T-helper 2 cell (primary cell): ENCODE results near the gene ATP10A.

Source experiments
- DNase-seq, 5 experiments: peaks; one replicate each; pipeline versions ENCODE4 v3.0.0 to v3.0.0-alpha.2; 2012 to 2022

ATP10A gene

DNA sequence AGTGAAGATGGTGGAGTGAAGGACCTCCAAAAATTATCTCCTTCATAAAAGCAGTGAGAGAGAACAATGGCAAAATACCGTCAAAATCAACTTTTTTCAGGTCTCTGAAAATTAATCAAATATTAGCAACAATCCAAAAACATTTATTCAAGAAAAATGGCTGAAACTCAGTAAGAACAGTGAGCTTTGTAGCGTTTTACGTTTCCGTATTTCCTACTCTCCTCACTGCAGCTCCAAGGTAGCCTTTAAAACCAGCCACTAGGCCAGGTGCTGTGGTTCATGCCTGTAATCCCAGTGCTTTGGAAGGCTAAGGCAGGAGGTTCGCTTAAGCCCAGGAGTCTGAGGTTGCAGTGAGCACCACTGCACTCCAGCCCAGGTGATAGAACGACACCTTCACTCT is 38.5 kb downstream of the ATP10A start:
- DNase-seq = no peak

DNA sequence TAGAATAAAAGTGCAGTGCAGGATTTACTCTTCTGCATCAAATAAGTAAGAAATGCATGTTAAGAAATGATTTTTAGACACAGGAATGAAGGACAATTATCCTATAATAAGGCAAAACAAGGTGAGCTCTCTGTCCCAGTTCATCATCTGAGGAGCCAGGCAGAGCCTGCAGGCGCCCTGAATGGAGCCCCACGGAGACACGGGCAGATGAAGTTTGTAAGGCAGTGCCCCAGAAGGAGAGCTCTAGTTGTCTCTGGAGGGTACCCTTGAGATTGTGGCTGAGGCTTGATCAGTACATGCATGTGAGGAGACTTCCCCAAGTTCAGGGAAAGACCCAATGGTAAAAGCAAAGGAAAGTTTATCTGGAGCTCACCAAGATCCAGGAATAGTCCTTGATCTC is 50.3 kb downstream of the ATP10A start:
- no peak for DNase-seq

DNA sequence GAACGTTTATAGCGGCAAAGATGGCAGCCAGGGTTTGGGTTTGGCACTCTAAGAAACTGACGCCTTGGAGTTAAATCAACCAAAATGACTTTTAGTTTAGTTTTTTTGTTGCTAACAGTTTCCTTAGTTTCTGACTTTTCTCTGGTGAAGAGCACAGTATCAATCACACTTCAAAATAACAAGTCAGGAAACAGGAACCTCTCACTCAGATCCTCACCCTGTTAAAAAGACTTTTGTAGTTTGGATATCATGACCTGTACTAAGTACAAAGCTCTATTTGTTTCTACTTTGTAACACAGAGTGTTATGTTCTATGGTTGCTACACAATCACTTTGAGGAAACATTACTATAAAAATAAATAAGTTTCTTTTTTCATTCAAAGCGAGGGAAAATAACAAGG is 51.1 kb downstream of the ATP10A start:
- no peak for DNase-seq

DNA sequence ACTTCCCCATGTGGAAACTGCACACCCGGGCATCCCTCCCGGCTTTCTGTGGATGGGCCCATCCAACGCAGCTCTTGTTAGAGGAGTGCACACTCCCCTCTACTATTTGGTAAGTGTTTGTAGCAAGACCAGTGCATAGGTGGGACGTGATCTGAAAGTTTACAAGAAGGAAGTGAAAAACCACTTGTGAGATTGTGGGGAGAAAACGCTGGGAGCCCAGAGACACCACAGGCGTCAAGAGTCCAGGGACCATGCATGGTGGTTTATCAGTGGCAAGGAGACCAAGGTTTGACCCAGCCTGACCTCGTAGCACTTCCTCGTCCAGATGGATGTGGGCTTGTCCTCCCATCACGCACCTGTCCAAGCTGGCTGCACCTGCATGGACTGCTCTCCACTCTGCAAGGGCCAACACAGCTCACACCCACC is 51.6 kb downstream of the ATP10A start:
- DNase-seq = peak in 2 of 5 experiments; percentile 7 to 49

DNA sequence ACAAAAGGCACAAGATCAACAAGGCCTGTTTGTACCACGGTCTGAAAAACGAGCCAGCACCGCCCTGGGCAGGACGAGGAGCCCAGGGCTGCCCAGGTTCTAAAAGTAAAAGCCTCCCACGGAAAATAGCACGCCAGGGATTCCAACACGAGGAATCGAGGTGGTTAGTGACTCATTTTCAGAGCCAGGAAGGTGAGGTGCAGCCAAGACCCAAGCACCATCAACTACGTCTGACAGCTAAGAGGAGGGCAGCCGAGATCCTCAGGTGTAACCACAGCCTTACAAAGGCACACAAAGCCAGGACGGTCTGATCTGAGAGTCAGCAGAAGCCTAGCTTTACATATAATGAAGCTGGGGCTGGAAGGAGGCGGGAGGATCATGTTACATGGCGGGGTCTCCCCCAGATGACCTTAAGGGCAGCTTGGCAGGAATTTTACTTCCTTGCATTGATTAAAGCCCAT is 52.5 kb downstream of the ATP10A start:
- DNase-seq = peak in 2 of 5 experiments; percentile 5 to 42

DNA sequence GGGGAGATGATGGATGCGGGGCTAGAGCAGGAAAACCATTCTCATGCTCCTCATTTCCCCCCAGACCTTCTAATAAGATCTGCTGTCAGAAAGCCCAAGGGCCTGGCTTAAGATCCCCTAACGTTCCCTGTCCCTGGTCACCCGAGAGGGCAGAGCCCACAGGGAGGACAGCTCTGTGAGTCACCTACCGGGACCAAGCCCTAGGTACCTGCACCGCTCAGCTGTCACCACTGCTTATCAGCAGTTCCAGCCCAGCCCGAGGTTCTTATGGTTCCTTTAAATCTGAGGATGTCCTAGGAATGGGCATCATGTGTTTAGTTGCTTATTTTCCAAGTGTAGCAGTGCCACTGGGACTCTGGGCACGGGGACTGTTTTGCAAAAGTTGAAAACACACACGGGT is 53.0 kb downstream of the ATP10A start:
- DNase-seq = no peak

DNA sequence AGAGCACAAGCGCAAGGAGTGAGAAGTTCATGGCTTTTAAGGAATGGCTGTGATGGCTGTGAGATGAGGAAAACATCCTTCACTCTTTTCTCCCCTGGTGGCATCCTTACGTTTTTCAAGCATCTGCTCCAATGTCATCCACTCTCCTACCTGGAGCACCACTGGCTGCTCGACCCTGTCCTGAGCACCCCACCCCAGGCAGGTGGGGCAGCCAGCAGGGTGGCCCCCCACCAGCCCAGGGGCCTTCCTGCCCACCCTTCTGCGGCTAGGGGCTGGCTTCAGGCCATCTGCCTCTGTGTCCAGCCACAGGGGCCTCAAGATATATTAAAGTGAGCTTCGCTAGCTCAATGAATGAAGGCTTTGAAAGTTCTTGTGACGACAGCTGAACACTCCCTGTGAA is 56.1 kb downstream of the ATP10A start:
- DNase-seq = no peak

DNA sequence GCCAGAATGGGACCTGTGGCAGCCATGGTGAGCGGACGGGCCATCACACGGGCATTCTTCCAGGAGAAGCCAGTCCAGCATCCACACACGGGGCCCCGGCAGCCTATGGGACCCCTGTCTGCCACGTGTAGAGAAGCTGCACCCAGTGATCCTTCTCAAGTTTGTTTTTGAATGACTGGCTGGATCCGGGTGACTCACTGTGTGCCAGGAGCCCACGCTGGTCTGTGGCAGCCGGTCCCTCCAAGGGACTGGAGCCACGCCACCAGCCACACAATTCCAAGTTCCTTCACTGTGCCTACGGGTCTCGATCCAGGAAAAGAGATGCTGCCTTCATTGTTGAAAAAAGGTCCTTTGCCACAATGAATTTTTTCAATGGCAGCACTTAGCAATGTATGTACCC is 58.1 kb downstream of the ATP10A start:
- no peak for DNase-seq

DNA sequence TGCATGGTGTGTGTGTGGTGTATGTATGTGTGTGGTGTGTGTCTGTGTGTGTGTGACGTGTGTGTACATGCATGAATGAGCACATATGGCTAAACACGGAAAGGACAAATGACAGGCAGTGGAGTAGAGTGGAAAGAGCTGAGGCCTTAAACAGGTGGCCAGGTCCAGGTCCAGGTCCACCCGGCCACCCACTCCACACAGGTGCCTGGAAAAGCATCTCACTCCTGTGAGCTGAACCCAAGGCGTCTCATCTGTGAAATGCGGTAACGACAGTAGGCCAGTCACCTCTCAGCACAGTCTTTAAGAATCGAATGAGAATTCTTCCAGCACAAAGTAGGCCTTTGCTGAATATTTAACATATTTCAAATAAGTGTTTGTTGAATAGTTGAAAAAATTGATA is 58.7 kb downstream of the ATP10A start:
- DNase-seq = no peak

DNA sequence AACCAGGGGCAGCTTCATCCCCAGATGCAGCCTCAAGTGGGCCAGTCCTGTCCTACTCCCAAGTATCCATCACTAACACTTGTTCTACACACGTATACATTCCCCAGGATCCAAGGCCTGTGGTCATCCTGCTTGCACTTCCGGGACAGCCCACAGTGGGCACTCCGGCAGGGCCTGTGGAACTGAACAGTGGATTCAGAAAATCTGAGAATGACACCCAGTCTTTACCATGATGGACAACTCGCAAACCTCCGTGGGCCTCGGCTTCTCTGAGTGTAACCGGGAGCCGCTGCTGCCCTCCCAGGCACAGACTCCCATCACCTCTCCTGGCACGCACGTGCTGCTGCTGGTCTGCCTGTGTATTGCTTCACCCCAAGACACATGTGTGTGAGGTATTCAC is 59.6 kb downstream of the ATP10A start:
- no peak for DNase-seq

DNA sequence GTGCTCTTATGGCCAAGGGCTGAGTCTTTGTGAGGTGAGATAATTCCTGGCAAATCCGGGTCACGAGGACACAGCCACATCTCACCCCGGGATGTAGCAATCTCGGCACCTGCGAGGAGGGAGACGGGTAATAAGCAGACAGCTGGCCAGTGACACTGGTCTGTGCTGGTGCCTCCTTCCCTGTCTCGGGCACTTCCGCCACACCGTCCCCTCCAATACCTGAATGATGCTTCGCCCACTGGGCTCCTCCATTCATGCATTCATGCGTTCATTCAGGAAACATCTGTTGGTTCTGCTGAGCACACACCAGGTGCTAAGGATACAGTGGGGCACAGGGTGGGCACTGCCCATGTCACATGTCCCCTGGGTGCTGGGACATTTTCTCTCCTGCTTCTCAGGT is 60.1 kb downstream of the ATP10A start:
- DNase-seq = no peak

DNA sequence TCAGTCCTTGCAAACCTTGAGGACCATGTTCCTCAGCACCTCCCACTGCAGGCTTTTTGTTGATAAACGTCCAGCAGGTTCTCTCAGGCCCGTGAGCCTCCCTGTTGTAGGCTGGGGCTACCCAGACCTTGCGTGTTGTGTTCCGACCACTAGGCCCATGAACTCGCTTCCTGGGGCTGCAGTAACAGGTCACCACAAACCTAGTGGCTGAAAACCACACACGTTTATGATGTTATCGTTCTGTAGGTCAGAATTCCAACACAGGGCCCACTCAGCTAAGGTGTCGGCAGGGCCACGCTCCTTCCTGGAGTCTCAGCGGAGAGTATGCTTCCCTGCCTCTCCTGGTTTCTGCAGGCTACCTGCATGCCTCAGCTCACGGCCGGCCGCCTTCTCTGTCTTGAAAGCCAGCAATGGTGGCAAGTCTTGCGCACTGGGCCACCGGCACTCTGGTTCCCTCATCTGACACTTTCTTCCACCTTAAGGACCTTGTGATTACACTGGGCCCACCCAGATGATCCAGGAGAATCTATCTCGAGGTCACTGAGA is 60.8 kb downstream of the ATP10A start:
- DNase-seq = no peak

DNA sequence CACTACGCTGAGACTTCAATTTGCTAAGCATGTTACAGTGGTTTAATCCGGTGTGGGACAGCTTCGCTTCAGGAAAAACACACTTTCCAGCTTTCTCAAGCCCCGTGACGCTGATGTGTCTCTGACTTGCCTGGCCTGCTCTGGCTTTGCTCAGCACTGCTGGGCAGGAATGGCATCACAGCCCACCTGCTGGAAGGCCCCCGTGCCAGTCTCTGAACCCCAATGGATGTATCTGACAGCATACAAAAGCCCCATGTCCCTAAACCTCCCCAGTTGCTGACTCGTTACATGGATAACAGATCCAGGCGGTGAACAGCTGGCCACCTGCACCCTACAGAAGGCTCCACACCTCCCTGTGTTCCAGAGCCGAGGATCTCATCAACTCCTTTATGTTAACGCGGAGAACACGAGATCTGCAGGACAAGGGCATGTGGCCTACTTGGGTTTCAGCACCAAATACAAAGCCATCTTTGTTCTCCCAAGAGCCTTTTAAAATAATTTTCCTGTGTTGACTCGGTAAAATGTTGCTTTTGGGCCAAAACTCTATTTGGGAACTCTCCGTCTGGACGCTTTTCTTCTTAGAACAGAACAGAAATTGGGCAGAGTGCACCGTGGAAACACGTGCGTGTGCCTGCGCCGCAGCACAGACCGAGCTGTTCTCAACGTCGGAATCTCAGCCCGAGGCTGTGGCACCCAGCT is 61.4 kb downstream of the ATP10A start:
- no peak for DNase-seq

DNA sequence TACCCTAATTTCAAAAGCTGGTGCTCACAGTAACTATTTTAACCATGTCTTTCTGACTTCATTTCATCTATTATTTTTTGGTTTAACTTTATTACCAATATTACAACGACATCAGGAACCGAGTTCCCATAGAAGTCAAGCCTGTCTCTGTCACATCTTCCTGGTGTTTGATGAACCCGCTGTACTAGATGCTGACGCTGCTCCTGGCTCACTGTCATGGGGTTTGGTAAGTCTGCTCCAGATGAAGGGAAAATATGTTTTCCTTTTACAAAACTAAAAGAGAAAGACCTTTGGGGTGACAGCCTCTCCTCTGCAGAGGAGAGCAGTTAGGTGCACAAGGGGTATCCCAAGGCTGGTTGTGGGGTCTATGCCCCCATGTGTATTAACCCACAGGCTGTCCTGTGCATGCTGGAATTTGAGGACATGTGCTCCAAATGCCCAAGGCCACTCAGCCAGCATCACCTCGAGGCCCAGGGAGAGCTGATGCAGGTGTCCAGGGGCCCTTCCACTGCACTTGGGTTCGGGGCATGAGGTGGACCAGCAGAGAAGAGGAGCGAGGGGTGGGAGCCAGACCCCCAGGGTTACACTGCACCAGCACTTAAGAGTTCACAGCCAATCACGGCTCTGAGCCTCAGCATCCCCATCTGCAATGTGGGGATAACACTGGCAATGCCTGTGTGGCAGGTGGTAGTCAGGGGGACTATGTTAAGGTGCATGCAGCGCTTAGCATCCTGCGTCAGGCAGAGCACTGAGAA is 62.2 kb downstream of the ATP10A start:
- no peak for DNase-seq

DNA sequence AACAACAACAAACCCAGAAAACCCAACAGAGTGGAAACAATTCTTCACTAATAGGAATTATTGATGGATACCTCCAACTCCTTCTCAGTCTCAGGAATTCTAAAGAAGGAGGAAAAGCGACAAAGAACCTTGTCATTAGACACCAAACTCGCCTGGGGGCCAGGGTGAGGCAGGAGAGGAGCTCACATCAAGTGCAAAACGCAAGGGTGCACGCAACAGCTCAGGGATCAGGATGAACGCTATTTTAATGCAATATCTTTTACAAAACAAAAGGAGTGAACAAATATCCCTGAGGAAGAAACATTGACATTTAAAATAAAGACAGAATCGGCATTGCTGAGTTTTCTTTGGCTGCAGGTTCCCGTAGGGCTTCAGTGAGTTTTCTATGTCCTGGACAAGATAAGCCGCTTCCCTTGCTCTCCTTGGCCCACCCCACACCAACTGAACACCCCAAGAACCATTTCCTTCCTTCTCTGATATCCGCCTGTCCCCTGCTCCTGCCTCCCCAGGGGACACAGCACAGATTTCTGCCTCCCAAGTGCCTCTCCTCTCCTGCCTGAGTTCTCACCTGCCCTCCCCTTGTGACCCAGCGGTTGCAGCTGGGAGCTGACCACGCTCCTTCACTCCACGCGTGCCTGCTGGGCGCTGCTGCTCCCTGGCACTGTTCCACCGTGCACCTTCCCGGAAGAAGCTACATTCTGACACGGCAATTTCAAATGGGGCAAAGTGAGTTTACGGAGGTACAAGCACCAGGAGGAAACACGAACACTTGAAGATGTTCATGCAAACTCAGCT is 63.0 kb downstream of the ATP10A start:
- no peak for DNase-seq

DNA sequence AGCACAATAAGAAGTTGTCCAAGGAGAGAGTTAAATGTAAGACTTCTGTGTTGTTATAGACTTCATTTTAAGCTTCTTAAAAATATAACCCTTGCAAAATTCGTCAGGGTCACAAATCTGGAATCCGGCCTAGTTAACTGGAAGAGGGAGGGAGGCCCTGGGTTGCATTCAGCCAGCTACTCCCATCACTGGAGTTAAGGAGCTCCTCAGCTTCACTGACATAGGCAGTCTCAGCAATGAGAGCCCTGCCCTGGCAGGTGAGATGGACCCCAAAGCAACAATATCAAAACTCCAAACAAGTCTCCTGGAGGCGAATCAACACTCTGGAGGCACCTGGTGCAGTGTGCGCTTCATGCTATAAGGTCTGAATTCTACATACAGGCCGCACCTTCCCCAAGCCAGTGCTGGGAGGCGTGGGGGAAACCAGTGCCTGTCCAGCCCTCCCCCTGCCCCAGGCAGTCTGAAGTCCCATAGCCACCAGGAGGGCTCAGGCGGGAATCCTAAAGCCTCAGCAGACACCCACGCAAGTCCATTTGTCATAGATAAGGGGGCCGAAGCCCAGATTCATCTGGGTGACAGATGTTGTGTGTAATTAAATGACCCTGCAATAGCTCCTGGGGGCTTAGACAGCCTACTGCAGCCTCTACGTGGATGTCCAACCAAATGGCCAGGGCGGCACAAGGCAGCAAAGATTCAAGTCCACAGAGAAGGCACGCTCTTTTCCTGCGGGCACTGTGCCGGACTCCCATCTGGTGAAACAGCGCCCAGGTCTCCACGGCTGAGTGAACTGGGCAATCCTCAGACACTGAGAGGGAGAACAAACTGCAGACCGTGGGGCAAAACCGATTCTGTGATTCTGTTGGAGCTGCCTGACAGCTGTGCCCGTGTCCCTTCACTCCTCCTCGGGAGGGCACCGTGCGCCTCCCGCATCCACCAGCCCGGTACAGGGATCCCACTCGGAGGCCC is 64.9 kb downstream of the ATP10A start:
- no peak for DNase-seq

DNA sequence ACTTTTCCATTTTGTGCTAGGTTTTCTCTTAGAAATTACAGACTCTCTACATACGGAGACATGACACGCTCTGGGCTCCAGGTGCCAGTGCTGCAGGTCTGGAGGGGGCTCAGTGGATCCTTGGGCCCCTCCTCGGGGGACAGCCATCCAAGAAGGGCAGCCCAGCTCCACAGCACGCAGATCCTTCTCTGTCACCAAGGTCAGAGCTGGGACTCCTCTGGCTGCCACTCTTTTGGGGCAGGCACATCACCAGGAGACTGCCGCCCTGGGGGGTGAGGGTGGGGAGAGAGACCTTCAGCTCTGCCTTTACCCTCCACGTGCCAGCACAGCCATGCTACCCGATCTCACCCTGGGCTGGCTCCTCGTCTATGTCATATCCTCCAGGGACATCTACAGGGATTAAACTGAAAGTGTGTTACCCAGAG is 65.6 kb downstream of the ATP10A start:
- DNase-seq = no peak

DNA sequence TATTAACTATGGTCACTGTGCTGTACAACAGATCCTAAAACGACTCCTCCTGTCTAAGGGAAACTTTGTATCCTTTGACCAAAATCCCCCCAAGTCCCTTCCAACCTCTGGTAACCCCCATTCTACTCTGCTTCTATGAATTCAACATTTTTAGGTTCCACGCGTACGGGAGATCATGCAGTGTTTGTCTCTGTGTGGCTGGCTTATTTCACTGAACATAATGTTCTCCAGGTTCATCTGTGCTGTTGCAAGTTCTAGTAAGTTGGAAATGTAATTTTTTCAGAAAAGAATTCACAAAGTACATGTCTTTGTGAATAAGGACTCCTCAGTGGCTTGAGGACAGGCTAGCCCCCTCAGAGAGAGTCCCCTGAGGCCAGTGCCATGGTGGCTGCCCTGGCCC is 66.1 kb downstream of the ATP10A start:
- no peak for DNase-seq

DNA sequence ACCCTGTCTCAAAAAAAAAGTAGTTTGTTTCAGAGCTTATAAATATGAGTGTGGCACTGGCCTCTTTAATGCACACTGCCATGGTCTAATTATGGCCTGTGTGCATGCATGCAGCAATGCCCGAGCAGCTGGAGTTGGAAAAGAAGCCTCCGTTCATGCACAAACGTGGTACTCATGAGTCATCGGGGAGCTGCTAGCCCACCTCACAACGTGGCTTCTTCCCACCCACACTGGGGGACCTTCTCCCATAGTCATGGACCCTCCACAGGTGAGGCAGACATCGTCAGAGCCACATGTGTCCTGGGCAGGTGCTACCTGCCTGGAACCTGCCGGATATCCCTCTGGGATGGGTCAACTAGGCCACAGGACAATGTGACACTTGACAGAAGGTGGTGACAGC is 66.7 kb downstream of the ATP10A start:
- DNase-seq = no peak

DNA sequence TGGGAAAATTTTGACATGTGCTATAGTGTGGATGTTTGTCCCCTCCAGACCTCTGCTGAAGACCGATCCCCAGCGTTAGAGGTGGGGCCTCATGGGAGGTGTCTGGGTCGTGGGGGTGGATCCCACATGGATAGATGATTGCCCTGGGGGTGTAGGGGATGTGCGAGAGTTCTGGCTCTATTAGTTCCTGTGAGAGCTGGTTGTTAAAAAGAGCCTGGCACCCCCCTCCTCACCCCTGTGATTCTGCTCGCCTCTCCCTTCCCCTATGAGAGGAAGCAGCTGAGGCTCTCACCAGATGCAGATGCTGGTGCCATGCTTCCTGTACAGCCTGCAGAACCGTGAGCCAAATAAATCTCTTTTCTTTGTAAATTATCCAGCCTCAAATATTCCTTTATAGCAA is 67.4 kb downstream of the ATP10A start:
- no peak for DNase-seq

DNA sequence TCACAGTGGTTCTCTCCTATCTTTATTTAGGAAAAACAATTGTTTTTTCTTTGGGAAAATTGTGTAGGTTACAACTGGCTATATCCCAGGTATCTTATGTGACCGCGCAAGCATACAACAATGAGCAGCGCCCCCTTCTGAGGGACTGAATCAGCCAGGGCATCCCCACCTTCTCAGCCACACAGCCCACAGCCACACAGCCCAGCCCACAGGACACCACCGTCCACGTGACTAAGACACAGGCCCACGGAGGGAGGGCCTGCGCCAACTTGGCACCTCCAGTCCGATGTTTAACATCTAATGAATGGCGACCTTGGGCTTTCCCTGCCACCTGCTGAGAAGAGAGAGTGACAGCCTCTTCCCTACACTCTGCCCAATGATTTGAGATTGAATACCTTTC is 68.1 kb downstream of the ATP10A start:
- no peak for DNase-seq
